PFSK-1 (cell line): ENCODE data around the gene TMEM50B.

Source experiments
- FOXP2 ChIP-seq: optimal IDR thresholded peaks from 2 replicates; pipeline ENCODE3; 2011; ENCODE audit warnings: borderline replicate concordance, control low read depth, inconsistent platforms; ENCODE audit not compliant: insufficient read depth; ENCODE audit errors: extremely low read length, extremely low read depth
- POLR2AphosphoS5 ChIP-seq: IDR thresholded peaks from 2 replicates; pipeline ENCODE4 v1.6.1; 2012; ENCODE audit warnings: low read depth, mild to moderate bottlenecking, control low read depth, low read length, moderate library complexity
- SIN3A ChIP-seq: IDR thresholded peaks from 2 replicates; pipeline ENCODE4 v1.6.1; 2012; ENCODE audit warnings: mild to moderate bottlenecking, low read length, moderate library complexity, borderline replicate concordance; ENCODE audit not compliant: insufficient read depth
- TAF1 ChIP-seq: IDR thresholded peaks from 2 replicates; pipeline ENCODE4 v1.6.1; 2012; ENCODE audit warnings: low read length, control low read depth, borderline replicate concordance; ENCODE audit not compliant: insufficient read depth
- TF ChIP-seq, protein P1 (sequence below), 2 experiments: IDR thresholded peaks; 2 replicates each; pipeline versions ENCODE4 v1.6.1 to v1.8.0; 2011 to 2012; ENCODE audit warnings: low read depth in 2 of 2, low read length in 2 of 2, control low read depth in 1 of 2, inconsistent platforms in 1 of 2, mild to moderate bottlenecking in 1 of 2, moderate library complexity in 1 of 2; ENCODE audit not compliant: insufficient read depth in 1 of 2

TMEM50B gene

GRCh38 chr21:33480481-33481103 is 818 bp upstream of the TMEM50B start:
- no peak for TF ChIP-seq SIN3A
- no peak for TF ChIP-seq POLR2AphosphoS5
- TF ChIP-seq, protein P1, sequence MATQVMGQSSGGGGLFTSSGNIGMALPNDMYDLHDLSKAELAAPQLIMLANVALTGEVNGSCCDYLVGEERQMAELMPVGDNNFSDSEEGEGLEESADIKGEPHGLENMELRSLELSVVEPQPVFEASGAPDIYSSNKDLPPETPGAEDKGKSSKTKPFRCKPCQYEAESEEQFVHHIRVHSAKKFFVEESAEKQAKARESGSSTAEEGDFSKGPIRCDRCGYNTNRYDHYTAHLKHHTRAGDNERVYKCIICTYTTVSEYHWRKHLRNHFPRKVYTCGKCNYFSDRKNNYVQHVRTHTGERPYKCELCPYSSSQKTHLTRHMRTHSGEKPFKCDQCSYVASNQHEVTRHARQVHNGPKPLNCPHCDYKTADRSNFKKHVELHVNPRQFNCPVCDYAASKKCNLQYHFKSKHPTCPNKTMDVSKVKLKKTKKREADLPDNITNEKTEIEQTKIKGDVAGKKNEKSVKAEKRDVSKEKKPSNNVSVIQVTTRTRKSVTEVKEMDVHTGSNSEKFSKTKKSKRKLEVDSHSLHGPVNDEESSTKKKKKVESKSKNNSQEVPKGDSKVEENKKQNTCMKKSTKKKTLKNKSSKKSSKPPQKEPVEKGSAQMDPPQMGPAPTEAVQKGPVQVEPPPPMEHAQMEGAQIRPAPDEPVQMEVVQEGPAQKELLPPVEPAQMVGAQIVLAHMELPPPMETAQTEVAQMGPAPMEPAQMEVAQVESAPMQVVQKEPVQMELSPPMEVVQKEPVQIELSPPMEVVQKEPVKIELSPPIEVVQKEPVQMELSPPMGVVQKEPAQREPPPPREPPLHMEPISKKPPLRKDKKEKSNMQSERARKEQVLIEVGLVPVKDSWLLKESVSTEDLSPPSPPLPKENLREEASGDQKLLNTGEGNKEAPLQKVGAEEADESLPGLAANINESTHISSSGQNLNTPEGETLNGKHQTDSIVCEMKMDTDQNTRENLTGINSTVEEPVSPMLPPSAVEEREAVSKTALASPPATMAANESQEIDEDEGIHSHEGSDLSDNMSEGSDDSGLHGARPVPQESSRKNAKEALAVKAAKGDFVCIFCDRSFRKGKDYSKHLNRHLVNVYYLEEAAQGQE (IDR thresholded peaks at IDR 0.05; ENCODE audit: insufficient read depth in 1 of 2, low read depth in 2 of 2, low read length in 2 of 2): no peak
- TF ChIP-seq FOXP2: no peak
- TF ChIP-seq TAF1: no peak

GRCh38 chr21:33478935-33479678 is 667 bp downstream of the TMEM50B start:
- TF ChIP-seq POLR2AphosphoS5 (no peak), FOXP2 (no peak), TAF1 (no peak), SIN3A (no peak)
- TF ChIP-seq, protein P1 (IDR thresholded peaks at IDR 0.05; ENCODE audit: insufficient read depth in 1 of 2, low read depth in 2 of 2, low read length in 2 of 2): no peak

DNA sequence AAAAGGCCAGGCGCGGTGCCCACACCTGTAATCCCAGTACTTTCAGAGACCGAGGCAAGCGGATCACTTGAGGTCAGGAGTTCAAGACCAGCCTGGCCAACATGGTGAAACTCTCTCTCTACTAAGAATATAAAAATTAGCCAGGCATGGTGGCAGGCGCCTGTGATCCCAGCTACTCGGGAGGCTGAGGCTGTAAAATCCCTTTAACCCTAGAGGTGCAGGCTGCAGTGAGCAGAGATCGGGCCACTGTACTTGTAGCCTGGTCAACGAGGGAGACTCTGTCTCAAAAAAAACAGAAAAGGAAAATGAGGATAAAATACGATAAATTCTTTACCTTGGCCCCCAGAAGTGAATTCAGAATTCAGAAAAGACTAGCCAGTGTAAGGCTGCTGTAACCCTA is 1.6 kb downstream of the TMEM50B start:
- TF ChIP-seq FOXP2: no peak
- TF ChIP-seq, protein P1 (IDR thresholded peaks at IDR 0.05; ENCODE audit: insufficient read depth in 1 of 2, low read depth in 2 of 2, low read length in 2 of 2): no peak
- TF ChIP-seq SIN3A: no peak
- TF ChIP-seq TAF1: no peak
- no peak for TF ChIP-seq POLR2AphosphoS5

- TF ChIP-seq, protein P1 (IDR thresholded peaks at IDR 0.05; ENCODE audit: insufficient read depth in 1 of 2, low read depth in 2 of 2, low read length in 2 of 2): no peak
- no peak for TF ChIP-seq TAF1
- TF ChIP-seq POLR2AphosphoS5: no peak
Measured at GRCh38 chr21:33477066-33477465, 2.7 kb downstream of the TMEM50B start.

DNA sequence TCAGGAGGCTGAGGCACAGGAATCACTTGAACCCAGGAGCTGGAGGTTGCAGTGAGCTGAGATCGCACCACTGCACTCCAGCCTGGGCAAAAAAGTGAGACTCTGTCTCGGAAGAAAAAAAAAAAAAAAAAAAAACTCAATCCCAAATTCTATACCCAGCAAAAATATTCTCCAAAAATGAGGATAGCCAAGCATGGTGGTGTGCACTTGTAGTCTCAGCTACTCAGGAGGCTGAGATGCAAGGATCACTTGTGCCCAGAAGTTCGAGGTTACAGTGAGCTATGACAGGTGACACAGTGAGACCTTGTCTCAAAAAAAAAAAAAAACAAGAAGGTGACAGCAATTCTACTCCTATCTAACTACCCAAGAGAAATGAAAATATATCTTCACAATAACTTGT is 6.4 kb downstream of the TMEM50B start:
- TF ChIP-seq TAF1: no peak
- no peak for TF ChIP-seq FOXP2
- no peak for TF ChIP-seq SIN3A
- TF ChIP-seq, protein P1 (IDR thresholded peaks at IDR 0.05; ENCODE audit: insufficient read depth in 1 of 2, low read depth in 2 of 2, low read length in 2 of 2): no peak
- no peak for TF ChIP-seq POLR2AphosphoS5
